Spleen (tissue), 7 donors: Measurements from ENCODE around the gene ATF6B.

Source experiments
- CTCF ChIP-seq, 11 experiments: fragments of 200-600 bp in 7 of 11; fragments of 450-650 bp in 4 of 11; sonication (generic) in 4 of 11; IDR thresholded peaks in 8 of 11; conservative IDR thresholded peaks in 3 of 11; 1 replicate in 7 of 11; 2 replicates in 4 of 11; pipeline versions ENCODE4 v1.4.0 to v1.8.0; 2016 to 2021; ENCODE audit warnings: antibody characterized with exemption in 11 of 11, inconsistent platforms in 4 of 11, mild to moderate bottlenecking in 1 of 11
- POLR2A ChIP-seq, 3 donors: fragments of 450-650 bp; IDR thresholded peaks; one replicate each; pipeline ENCODE4 v1.5.1; 2017; ENCODE audit warnings: antibody characterized with exemption in 3 of 3, mild to moderate bottlenecking in 1 of 3
- POLR2AphosphoS5 ChIP-seq, 3 donors: sonication (generic); formaldehyde crosslinking; IDR thresholded peaks; one replicate each; pipeline ENCODE4 v1.5.1; 2017; ENCODE audit warnings: antibody characterized with exemption in 3 of 3
- donor health status: DM: no; HTN: no; CAD: no; lungs with moderate emphysema.
- donor health status: DM: no; HTN: no; CAD: no.
- donor health status: DM: no; HTN: no; CAD: no.

- no peak for TF ChIP-seq POLR2AphosphoS5 (IDR thresholded peaks at IDR 0.05)
- TF ChIP-seq CTCF (IDR thresholded peaks at IDR 0.05 in 8 of 11, conservative IDR thresholded peaks at IDR 0.05 in 3 of 11), result no peak
- TF ChIP-seq POLR2A (IDR thresholded peaks at IDR 0.05), result no peak
Measured at GRCh38 chr6:32140420-32141046, 12.5 kb upstream of the ATF6B start.
